ENCODE measurements around the gene CYP2A6.
"Not testable (repeated sequence)": the region's sequence is repeated elsewhere in the genome, so short reads cannot be mapped to it uniquely, and the experiment has no call there.

Gene CYP2A6

GRCh38 chr19:40843653-40844052 lies 6.6 kb downstream of the CYP2A6 start:
- not testable (repeated sequence) for DNase-seq

- not testable (repeated sequence) for DNase-seq
Observed at GRCh38 chr19:40842997-40843652, 7.1 kb downstream of the CYP2A6 start.

- DNase-seq: not testable (repeated sequence)
Observed at GRCh38 chr19:40842012-40842411, 8.2 kb downstream of the CYP2A6 start.

GRCh38 chr19:40838477-40838876 lies 11.8 kb downstream of the CYP2A6 start:
- not testable (repeated sequence) for DNase-seq

GRCh38 chr19:40836754-40837429 lies 13.4 kb downstream of the CYP2A6 start:
- no peak for DNase-seq

- not testable (repeated sequence) for DNase-seq
Observed at GRCh38 chr19:40833728-40834533, 16.3 kb downstream of the CYP2A6 start.

GRCh38 chr19:40832431-40832790 lies 17.8 kb downstream of the CYP2A6 start:
- DNase-seq: not testable (repeated sequence)

- DNase-seq: no peak
Observed at GRCh38 chr19:40831502-40832430, 18.5 kb downstream of the CYP2A6 start.

- not testable (repeated sequence) for DNase-seq
Observed at GRCh38 chr19:40830741-40831140, 19.5 kb downstream of the CYP2A6 start.

GRCh38 chr19:40829205-40829604 lies 21.0 kb downstream of the CYP2A6 start:
- DNase-seq: no peak

- no peak for DNase-seq
Observed at GRCh38 chr19:40827386-40828247, 22.6 kb downstream of the CYP2A6 start.

GRCh38 chr19:40826699-40827385 lies 23.4 kb downstream of the CYP2A6 start:
- DNase-seq: not testable (repeated sequence)

- not testable (repeated sequence) for DNase-seq
Observed at GRCh38 chr19:40826312-40826698, 23.9 kb downstream of the CYP2A6 start.

- DNase-seq: not testable (repeated sequence)
Observed at GRCh38 chr19:40825460-40826095, 24.7 kb downstream of the CYP2A6 start.

- not testable (repeated sequence) for DNase-seq
Observed at GRCh38 chr19:40824916-40825315, 25.3 kb downstream of the CYP2A6 start.

GRCh38 chr19:40822704-40823553 lies 27.3 kb downstream of the CYP2A6 start:
- DNase-seq: not testable (repeated sequence)

- DNase-seq: no peak
Observed at GRCh38 chr19:40822161-40822560, 28.1 kb downstream of the CYP2A6 start.

GRCh38 chr19:40819479-40820234 lies 30.6 kb downstream of the CYP2A6 start:
- DNase-seq: not testable (repeated sequence)

Data from right kidney (tissue), 1 donor.